HepG2 (cell line): ENCODE results near the gene CTNNAL1. TPM values are rescaled to one million over a fixed set of nuclear protein-coding genes. Genes with fewer than 3 reads are reported as not detected.

ENCODE experiments used
- ATAC-seq: fragments of 200-7000 bp; cut with Tn5 transposase; 3 replicates; pipeline ENCODE4 v1.9.1; 2020; ENCODE audit warnings: mild to moderate bottlenecking, moderate library complexity
- BruUV-seq: library from RNA; stranded (reverse); fragments of 400-500 nt; replicated peaks from 2 replicates; lab custom pipeline; 2021; lab: Mats Ljungman, UMichigan
- CTCF ChIA-PET: fragments of 300-600 bp; formaldehyde crosslinking; extraction: SDS; loops from one replicate; lab custom pipeline; 2021; ENCODE audit warnings: low total read pairs, inconsistent platforms, low intra/inter-chr PET ratio; lab: Yijun Ruan, JAX
- POLR2A ChIA-PET: fragments of 350-600 bp; sonication (Branson Sonifier 250); formaldehyde crosslinking; loops from one replicate; lab custom pipeline; 2020; ENCODE audit warnings: antibody characterized with exemption, inconsistent platforms; lab: Yijun Ruan, JAX
- DNase-seq: peaks from one replicate; pipeline ENCODE4 v3.0.0-alpha.2; 2015; ENCODE audit warnings: low spot score
- FAIRE-seq: peaks from 3 replicates; lab custom pipeline; 2011; peaks lifted over from hg19 to GRCh38; lab: Jason Lieb, UNC
- H2AFZ ChIP-seq: one replicate; pipeline ENCODE4 v1.6.1; 2011; ENCODE audit warnings: low read length, inconsistent platforms
- H3K27ac ChIP-seq: fragments of 300-600 bp; 3 replicates; pipeline ENCODE4 v1.8.0; 2011; ENCODE audit warnings: mixed run types, mild to moderate bottlenecking, mixed read lengths, low read length, inconsistent platforms; ENCODE audit not compliant: insufficient read depth; ENCODE audit errors: extremely low read length
- H3K27me3 ChIP-seq, 2 experiments: fragments of 200-600 bp in 1 of 2; 2 replicates in 1 of 2; 3 replicates in 1 of 2; pipeline versions ENCODE4 v1.6.0 to v1.8.0; 2011; ENCODE audit warnings: low read length in 2 of 2, mild to moderate bottlenecking in 2 of 2, moderate library complexity in 2 of 2, inconsistent platforms in 1 of 2; ENCODE audit not compliant: insufficient read depth in 2 of 2, control insufficient read depth in 1 of 2
- H3K36me3 ChIP-seq, 2 experiments: fragments of 200-600 bp in 1 of 2; replicated peaks in 1 of 2; 2 replicates in 1 of 2; 3 replicates in 1 of 2; pipeline versions ENCODE4 v1.5.1 to v1.8.0; 2011; ENCODE audit warnings: low read length in 2 of 2, inconsistent platforms in 1 of 2; ENCODE audit not compliant: insufficient read depth in 2 of 2, control insufficient read depth in 1 of 2
- H3K4me1 ChIP-seq: 2 replicates; pipeline ENCODE4 v1.5.1; 2012; ENCODE audit warnings: low read length, inconsistent platforms; ENCODE audit not compliant: insufficient read depth
- H3K4me2 ChIP-seq: 2 replicates; pipeline ENCODE4 v1.6.0; 2011; ENCODE audit warnings: low read depth, low read length, inconsistent platforms
- H3K4me3 ChIP-seq, 3 experiments: fragments of 200-600 bp in 1 of 3; sonication (generic), shearing (Covaris generic) in 1 of 3; replicated peaks in 1 of 3; 2 replicates each; pipeline ENCODE4 v1.5.1; 2011 to 2016; ENCODE audit warnings: low read length in 3 of 3, inconsistent platforms in 2 of 3, low read depth in 2 of 3, mild to moderate bottlenecking in 2 of 3, control low read depth in 1 of 3, mixed read lengths in 1 of 3; ENCODE audit not compliant: insufficient read depth in 1 of 3
- H3K79me2 ChIP-seq: one replicate; pipeline ENCODE4 v1.6.1; 2011; ENCODE audit warnings: low read length, inconsistent platforms; ENCODE audit not compliant: insufficient read depth
- H3K9ac ChIP-seq: 2 replicates; pipeline ENCODE4 v1.6.0; 2011; ENCODE audit warnings: mild to moderate bottlenecking, low read depth, low read length, inconsistent platforms; ENCODE audit not compliant: insufficient read depth
- H3K9me3 ChIP-seq: 2 replicates; pipeline ENCODE4 v1.5.1; 2012; ENCODE audit warnings: mild to moderate bottlenecking, low read length
- H4K20me1 ChIP-seq: 2 replicates; pipeline ENCODE4 v1.6.0; 2011; ENCODE audit warnings: inconsistent platforms, mild to moderate bottlenecking, low read length, moderate library complexity; ENCODE audit not compliant: insufficient read depth
- DBP ChIP-seq: sonication (generic); formaldehyde crosslinking; IDR thresholded peaks from 2 replicates; pipeline ENCODE4 v1.4.0; 2020; ENCODE audit warnings: missing genetic modification reagents; ENCODE audit errors: not compliant biosample characterization
- ZBTB44 ChIP-seq: sonication (generic); formaldehyde crosslinking; IDR thresholded peaks from 2 replicates; pipeline ENCODE4 v1.4.0; 2020; ENCODE audit warnings: missing genetic modification reagents
- ZNF747 ChIP-seq: sonication (generic); formaldehyde crosslinking; IDR thresholded peaks from 2 replicates; pipeline ENCODE4 v1.8.1; 2023; ENCODE audit warnings: missing genetic modification reagents, mild to moderate bottlenecking, borderline replicate concordance
- ZSCAN29 ChIP-seq: sonication (generic); formaldehyde crosslinking; conservative IDR thresholded peaks from 2 replicates; pipeline ENCODE4 v1.4.0; 2020; ENCODE audit warnings: mild to moderate bottlenecking, missing genetic modification reagents
- WGBS: methylation state at CpG from one replicate; pipeline ENCODE4 v1.1.6; 2017; ENCODE audit warnings: low lambda C conversion rate; 5-methylcytosine and 5-hydroxymethylcytosine counted together
- in situ Hi-C: cut with HindIII; loops from 2 replicates; pipeline ENCODE4 v1.10.0; 2017; ENCODE audit warnings: low pct_unique_long_range_greater_than_20kb; ENCODE audit not compliant: extremely low pct_ligation_motif_present
- intact Hi-C: fragments of 100-400 bp; cut with micrococcal nuclease; formaldehyde crosslinking; loops from one replicate; pipeline ENCODE4 v1.10.0; 2022; ENCODE audit not compliant: unreplicated experiment
- polyA plus RNA-seq, 8 experiments: library from polyadenylated mRNA; depleted of rRNA in 3 of 8; stranded (reverse) in 7 of 8; unstranded in 1 of 8; fragments of >200 nt; fragmentation: Illumina TruSeq in 4 of 8; extraction: Trizol in 4 of 8; gene quantifications; 2 replicates each; pipeline versions ENCODE4 v1.2.1 to v1.2.3, GENCODE V29; 2011 to 2016; ENCODE audit warnings: low read depth in 4 of 8, missing spikeins in 1 of 8, mixed read lengths in 1 of 8; ENCODE audit not compliant: insufficient read depth in 1 of 8
- total RNA-seq, 5 experiments: library from RNA; depleted of rRNA; stranded (reverse); fragments of >200 nt; fragmentation: Illumina TruSeq; extraction: Trizol; gene quantifications; 2 replicates each; pipeline ENCODE4 v1.2.3, GENCODE V29; 2016; ENCODE audit warnings: low read depth in 1 of 5
- TF ChIP-seq, protein P1 (sequence below): IDR thresholded peaks from 2 replicates; pipeline ENCODE4 v1.6.1; 2016; ENCODE audit warnings: control low read depth
- TF ChIP-seq, protein P2 (sequence below): sonication (generic); formaldehyde crosslinking; IDR thresholded peaks from 2 replicates; pipeline ENCODE4 v1.8.1; 2023; ENCODE audit warnings: mild to moderate bottlenecking, missing genetic modification reagents
- TF ChIP-seq, protein P3 (sequence below): IDR thresholded peaks from 2 replicates; pipeline ENCODE4 v1.6.1; 2018; ENCODE audit warnings: missing genetic modification reagents, mild to moderate bottlenecking, missing compliant biosample characterization
- TF ChIP-seq, protein P4 (sequence below): sonication (generic); formaldehyde crosslinking; IDR thresholded peaks from 2 replicates; pipeline ENCODE4 v1.5.1; 2020; ENCODE audit warnings: mild to moderate bottlenecking, missing genetic modification reagents, moderate library complexity

The CTNNAL1 gene
- total and polyA plus RNA-seq, 2 of the 13 experiments (the other 11 are each of a cell fraction or from before 2014, with no cell fraction given): 32.0 to 162 TPM

- TF ChIP-seq, protein P1, sequence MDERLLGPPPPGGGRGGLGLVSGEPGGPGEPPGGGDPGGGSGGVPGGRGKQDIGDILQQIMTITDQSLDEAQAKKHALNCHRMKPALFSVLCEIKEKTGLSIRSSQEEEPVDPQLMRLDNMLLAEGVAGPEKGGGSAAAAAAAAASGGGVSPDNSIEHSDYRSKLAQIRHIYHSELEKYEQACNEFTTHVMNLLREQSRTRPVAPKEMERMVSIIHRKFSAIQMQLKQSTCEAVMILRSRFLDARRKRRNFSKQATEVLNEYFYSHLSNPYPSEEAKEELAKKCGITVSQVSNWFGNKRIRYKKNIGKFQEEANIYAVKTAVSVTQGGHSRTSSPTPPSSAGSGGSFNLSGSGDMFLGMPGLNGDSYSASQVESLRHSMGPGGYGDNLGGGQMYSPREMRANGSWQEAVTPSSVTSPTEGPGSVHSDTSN (CRISPR knock-in tag): no peak
Measured at GRCh38 chr9:108951578-108951977, 61.7 kb downstream of the CTNNAL1 start (continued).

GRCh38 chr9:108950168-108950567, 63.1 kb downstream of the CTNNAL1 start:
- in situ Hi-C loops (no loop called here), intact Hi-C loops (no loop called here)
- WGBS: 93% methylated on average over 1 of the region's 1 CpG
- Histone ChIP-seq H3K36me3 (peaks cover 3 to 15% of the 10 kb centered on the region in 2 experiments; a peak in 4 of 5 replicates), H3K4me1 (peaks cover 8% of the 10 kb centered on the region), H3K79me2 (no peaks in the 10 kb centered on the region), H3K9me3 (no peaks in the 10 kb centered on the region), H3K27me3 (no peaks in the 10 kb centered on the region), H3K27ac (no peak overlapping the region), H3K4me2 (no peak overlapping the region), H2AFZ (no peak overlapping the region), H3K9ac (no peak overlapping the region), H4K20me1 (no peaks in the 10 kb centered on the region), H3K4me3 (no peak overlapping the region)
- FAIRE-seq (no peak), DNase-seq (no peak), ATAC-seq (no peak)
- CTCF ChIA-PET: no interaction called here
- POLR2A ChIA-PET: interaction anchor here (1.4 kb wide), 1 partner anchor 81 kb away, joined by 3 read pairs; no protein-coding TSS in a partner anchor
- BruUV-seq: no TSS peak
- TF ChIP-seq, protein P2, sequence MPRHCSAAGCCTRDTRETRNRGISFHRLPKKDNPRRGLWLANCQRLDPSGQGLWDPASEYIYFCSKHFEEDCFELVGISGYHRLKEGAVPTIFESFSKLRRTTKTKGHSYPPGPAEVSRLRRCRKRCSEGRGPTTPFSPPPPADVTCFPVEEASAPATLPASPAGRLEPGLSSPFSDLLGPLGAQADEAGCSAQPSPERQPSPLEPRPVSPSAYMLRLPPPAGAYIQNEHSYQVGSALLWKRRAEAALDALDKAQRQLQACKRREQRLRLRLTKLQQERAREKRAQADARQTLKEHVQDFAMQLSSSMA: no peak
- no peak for TF ChIP-seq DBP (CRISPR knock-in tag)
- TF ChIP-seq ZSCAN29 (CRISPR knock-in tag): no peak
- TF ChIP-seq ZBTB44: no peak
- TF ChIP-seq, protein P3, sequence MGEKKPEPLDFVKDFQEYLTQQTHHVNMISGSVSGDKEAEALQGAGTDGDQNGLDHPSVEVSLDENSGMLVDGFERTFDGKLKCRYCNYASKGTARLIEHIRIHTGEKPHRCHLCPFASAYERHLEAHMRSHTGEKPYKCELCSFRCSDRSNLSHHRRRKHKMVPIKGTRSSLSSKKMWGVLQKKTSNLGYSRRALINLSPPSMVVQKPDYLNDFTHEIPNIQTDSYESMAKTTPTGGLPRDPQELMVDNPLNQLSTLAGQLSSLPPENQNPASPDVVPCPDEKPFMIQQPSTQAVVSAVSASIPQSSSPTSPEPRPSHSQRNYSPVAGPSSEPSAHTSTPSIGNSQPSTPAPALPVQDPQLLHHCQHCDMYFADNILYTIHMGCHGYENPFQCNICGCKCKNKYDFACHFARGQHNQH: no peak
- TF ChIP-seq ZNF747 (CRISPR knock-in tag): no peak
- TF ChIP-seq, protein P4, sequence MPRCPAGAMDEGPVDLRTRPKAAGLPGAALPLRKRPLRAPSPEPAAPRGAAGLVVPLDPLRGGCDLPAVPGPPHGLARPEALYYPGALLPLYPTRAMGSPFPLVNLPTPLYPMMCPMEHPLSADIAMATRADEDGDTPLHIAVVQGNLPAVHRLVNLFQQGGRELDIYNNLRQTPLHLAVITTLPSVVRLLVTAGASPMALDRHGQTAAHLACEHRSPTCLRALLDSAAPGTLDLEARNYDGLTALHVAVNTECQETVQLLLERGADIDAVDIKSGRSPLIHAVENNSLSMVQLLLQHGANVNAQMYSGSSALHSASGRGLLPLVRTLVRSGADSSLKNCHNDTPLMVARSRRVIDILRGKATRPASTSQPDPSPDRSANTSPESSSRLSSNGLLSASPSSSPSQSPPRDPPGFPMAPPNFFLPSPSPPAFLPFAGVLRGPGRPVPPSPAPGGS (CRISPR knock-in tag): no peak
